GM18909 (cell line): Measurements from ENCODE around the gene GPR3.

Source experiments
- ATAC-seq: cut with Tn5 transposase; IDR thresholded peaks from one replicate; pipeline ENCODE4 v1.9.1; 2021; ENCODE audit warnings: mild to moderate bottlenecking; ENCODE audit not compliant: unreplicated experiment, poor library complexity

Gene GPR3

DNA sequence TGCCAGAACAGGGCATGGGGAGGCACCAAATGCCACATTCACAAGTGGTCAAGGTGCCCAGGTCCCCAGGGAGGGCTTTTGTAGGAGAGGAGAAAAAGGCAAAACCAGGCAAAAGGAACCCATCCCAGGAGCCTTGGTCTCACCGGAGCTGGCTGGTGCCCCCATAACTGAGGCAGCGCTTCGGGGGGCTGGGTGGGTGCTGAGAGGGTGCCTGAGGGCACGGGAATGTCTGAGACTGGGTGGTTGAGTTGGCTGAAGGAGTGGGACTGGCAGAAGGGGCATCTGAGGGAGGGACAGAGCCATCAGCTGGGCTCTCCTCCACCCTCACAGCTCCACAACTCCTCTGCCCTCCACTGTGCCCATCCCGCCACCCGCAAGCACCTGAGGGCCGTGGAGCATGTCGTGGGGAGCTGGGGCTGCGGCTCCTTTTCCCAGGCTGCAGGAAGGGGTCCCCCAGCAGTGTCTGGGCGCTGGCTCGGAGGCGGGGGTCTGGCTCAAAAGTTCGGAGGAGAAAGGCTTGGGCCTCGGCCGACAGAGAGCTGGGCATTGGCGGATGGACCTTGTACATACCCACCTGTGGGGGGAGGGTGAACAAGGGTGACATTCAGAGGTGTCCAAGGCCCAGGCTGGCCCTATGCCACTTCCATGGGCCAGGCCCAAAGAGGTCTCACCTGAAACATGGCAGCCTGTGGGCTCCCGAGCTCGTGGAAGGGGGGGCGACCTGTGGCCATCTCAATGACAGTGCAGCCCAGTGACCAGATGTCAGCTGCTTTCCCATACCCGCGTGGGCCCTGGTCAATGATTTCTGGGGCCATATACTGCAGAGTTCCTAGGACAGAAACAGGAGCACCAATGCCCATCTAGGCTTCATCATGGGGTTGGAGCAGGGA lies 34.1 kb upstream of the GPR3 start:
- ATAC-seq, result no peak

DNA sequence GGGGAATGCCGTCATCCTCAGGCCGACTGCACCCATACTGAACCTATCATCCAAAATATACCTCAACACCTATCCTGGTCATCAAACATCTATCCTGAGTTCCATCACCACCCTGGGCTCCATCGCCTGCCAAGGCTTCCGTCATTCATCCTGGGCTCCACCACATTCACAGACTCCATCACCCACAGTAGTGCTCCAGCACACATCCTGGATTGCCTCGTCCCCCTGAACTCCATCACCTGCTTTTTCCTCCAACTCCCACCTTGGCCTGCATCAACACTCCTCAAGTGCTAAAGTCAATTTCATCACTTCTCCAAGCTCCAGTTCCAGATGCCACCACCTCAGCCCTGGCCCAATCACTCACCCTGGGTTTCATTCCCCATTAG lies 33.5 kb upstream of the GPR3 start:
- ATAC-seq, result no peak

- ATAC-seq, result no peak
Measured at GRCh38 chr1:27359822-27360158, 32.6 kb upstream of the GPR3 start.

DNA sequence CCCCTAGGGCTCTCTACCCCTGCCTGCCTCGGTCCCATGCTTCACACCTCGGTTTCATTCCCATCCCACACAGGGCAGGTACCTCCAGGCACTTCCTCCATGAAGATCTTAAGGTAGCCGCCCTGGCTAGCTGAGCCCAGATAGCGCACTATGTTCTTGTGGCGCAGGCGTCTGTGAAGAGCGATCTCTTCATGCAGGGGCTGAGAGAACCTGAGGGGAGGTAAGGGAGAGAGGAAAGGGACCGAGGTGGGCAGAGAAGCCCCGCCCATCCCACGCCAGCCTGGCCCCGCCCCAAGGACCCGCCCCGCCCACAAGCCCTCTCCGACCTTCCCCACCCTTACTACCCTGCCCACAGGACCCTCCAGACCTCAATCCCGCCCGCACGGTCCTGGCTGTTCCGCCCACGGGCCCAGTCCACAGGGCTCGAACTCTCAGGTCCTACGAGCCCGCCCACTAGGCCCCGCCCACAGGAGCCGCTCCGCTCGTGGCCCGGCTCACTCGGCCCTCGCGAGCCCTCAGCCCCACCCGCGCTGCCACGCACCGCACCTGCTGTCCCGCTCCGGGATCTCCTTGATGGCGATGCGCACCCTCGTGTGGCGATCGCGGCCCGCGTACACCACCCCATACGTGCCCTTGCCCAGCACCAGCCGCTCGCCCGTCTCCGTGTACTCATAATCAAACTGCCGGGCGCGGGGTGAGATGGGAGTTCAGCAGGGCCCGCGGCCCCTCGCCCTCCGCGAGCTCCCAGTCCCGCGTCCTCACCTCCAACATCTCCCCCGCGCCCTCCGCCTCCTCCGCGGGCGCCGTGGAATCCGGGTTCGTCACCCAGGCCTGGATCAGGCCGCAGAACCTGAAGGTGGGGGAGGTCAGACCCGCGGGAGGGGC lies 32.0 kb upstream of the GPR3 start:
- no peak for ATAC-seq

DNA sequence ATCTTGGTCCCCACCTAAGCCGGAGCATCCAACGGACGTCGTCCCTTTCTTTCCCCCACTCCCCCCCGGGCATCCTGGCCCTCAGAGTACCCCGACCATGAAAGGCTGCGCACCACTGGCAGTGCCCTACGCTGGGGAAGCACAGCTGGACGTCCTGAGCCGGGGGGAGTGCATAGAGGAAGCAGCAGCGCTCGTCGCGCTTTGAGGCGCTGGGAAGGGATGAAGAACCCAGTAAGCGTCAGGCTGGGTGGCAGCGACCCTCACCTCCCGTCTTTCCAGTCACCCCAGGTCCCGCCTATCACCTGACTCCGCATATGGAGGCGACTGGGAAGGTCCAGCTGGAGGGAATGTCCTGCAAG lies 31.4 kb upstream of the GPR3 start:
- ATAC-seq, result no peak

GRCh38 chr1:27361553-27361952 lies 30.9 kb upstream of the GPR3 start:
- ATAC-seq, result no peak

- ATAC-seq, result no peak
Measured at GRCh38 chr1:27363766-27364695, 28.4 kb upstream of the GPR3 start.

DNA sequence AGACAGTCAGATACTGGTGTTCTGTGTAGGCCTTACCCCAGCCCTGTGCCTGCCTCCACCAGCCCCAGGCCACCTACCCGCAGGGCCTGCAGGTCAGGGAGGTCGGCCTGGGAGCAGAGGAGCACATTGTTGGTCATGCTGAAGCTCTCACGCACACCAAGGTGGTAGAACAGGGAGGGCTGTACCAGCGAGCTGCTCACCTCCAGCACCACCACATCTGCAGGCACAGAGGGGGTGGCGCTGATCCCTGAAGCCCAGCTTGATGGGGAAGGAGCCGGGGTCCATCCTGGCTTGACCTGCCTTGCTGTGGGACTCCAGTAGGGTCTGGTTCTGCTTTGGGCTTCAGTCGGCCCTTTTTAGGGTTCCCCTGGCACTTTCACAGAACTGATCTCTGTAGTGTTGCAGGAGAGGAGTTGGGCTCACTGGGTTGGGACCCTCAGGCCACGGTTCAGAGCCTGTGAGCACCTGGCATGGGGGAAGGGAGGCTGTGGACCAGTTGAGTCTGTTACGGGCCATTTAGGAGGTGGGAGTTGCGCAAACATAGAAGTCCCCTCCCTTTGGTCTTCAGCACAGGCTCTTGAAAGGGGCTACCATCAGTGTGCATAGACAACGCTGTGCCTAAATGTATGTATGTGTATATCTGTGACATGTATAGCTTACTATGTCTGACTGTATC lies 27.6 kb upstream of the GPR3 start:
- no peak for ATAC-seq

DNA sequence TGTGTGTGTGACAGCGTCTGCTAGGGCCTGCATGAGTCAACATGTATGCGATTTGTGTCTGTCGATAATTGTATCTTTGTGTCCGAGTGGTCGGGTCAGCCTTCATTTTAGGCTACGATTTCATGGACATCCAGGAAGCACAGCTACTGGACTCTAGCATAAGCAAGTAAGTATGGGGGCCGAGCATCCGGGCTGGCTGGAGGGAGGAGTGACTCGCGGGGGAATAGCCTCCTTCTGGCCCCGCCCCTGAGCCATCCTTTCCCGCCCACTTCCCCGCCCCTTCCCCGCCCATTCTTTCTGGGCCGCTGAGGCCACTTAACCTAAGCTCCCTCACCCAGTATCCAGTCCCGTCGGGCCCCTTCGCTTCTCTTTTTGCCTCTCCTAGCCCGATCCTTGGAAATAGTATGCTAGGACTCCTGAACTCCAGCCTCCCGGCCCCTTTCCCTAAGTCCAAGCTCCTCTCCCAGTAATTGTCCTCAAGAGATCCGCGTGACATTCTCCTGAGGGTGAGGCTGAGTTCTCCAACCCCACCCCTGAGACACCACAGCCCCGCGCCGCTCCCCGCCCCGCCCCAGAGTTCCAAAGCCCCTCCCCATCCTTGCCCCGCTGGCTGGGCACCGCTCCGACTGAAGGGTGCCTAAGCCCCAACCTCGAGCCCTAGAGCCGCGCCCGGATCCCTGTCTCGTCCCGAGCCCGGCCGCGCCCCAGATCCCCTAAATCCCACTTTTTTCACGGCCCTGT lies 26.9 kb upstream of the GPR3 start:
- ATAC-seq, result peak; percentile 46

DNA sequence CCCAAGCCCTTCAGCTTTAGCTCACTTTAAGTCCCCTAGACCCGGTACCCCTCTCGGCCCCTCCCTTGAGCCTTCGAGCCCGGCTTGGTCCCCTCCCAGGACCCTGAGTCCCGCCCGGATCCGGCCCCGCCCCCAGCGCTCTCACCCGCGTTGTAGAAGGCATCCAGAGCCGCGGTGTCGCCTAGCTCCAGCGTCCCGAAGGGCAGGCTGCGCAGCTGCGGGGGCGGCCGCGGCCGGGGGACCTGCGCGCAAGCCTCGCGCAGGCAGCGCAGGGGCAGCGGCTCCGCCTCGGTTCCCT lies 26.4 kb upstream of the GPR3 start:
- peak; percentile 43 for ATAC-seq

- peak; percentile 31 for ATAC-seq
Measured at GRCh38 chr1:27366411-27367159, 25.8 kb upstream of the GPR3 start, which contains the start of gene MAP3K6. Gene MAP3K6 (minus strand): TSS chr1:27366961. CDS start chr1:27366597, 364 bp downstream.

GRCh38 chr1:27367160-27367650 lies 25.2 kb upstream of the GPR3 start:
- ATAC-seq, result no peak

- ATAC-seq, result no peak
Measured at GRCh38 chr1:27368869-27369582, 23.4 kb upstream of the GPR3 start.

GRCh38 chr1:27372022-27372807 lies 20.2 kb upstream of the GPR3 start:
- no peak for ATAC-seq

GRCh38 chr1:27372808-27373690 lies 19.4 kb upstream of the GPR3 start:
- ATAC-seq, result no peak
